Measurements from ENCODE around the gene SLU7.

The SLU7 gene

DNA sequence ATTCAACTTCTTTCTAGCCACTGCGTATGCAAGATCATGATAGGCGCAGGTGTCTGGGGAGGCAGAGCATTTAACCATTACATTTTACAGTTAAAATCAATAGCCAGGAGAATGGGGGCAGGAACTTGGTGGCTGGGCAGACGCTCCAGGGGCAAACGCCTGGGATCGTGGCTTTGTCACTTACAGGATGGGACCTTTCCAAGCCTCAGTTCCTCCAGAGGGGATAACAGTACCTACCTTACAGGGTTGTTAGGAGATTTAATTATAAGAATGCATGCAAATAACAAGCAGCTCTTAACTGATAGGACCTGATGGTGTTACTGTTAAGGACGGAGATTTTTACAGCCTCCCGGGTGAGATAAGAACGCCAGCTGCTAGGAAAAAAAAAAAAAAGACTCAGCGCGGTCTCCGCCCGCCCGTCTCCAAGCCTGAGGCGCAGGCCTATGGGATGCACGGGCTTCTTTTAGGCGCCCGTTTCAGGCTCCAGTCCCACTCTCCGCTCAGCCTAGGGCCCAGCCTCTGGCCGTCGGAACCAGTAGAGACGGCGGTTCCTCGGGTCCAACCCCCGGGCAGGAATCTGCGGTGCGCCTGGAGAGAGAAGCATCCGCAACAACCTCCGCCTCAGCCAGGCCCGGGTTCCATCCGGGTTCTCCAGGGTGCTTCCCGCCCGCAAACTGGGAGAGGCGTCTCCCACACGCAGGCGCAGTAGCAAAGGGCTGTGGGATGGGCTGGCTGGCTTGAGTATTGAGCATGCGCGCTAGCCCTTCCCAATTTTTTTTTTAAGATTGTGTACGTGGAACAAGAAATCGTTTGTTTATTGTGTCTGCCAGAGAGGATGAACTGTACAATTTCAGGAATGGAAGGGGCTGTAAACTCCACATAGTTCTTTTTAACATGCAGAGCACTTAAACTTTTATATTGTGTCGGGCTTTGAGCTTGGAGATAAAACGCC is 19.2 kb downstream of the SLU7 start, which contains the start of gene FAM200C:
Gene FAM200C, minus strand, starts transcription at position 653 of the 952 bp plus-strand sequence. CDS start 4,564 bp downstream, outside the sequence.
- DNase-seq = peak; percentile 90

DNA sequence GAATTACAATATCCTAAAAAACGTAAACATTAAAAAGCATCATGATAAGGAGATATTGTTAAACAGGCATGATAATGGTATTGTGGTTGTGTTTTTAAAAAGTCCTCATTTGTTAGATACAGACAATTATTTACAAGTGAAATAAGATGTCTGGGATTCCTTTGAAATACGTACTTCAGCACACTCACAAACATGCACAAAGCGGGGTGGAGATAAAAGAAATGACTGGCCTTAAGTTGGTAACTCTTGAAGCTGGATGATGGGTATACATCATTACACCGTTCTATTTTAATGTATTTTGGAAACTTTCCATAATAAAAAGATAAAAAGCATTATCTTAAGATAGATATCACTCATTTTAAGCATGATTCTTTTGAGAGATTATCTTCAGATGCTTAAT is 20.1 kb downstream of the SLU7 start:
- no peak for DNase-seq

DNA sequence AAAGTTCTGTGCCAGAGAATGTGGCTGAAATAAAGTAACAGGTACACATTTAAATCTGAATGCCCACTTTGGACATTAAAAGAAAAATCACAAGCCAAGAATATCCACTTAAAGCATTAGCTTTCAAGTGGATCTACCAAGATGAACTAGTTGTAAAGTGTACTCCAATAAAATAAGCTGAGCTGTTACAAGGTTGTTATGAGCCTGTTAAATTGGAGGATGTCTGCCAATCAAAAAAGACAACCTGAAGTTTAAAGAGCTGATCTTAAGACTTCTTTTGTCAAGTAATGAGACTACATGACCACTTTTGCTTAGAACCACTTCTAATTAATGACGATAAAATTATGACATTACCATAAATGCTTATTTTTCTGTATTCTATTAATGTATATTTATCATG is 21.4 kb downstream of the SLU7 start:
- no peak for DNase-seq

DNA sequence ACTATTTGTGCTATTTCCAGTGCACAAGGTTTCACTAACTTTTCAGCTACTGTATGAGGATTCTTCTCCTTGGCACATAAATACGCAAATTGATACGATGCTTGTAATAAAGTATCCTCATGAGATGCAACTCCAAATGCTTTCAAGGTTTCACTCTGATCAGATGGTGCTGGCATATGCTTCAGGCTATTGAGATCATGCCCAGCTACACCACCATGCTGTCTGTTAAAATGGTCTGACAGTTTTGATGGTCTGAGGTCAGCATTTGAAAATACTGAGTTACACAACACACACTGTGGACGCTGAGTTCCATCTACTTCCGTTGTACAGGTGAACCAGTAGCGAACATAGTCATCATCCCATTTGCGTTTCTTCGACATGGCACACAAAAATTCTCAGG is 23.8 kb downstream of the SLU7 start:
- no peak for DNase-seq

DNA sequence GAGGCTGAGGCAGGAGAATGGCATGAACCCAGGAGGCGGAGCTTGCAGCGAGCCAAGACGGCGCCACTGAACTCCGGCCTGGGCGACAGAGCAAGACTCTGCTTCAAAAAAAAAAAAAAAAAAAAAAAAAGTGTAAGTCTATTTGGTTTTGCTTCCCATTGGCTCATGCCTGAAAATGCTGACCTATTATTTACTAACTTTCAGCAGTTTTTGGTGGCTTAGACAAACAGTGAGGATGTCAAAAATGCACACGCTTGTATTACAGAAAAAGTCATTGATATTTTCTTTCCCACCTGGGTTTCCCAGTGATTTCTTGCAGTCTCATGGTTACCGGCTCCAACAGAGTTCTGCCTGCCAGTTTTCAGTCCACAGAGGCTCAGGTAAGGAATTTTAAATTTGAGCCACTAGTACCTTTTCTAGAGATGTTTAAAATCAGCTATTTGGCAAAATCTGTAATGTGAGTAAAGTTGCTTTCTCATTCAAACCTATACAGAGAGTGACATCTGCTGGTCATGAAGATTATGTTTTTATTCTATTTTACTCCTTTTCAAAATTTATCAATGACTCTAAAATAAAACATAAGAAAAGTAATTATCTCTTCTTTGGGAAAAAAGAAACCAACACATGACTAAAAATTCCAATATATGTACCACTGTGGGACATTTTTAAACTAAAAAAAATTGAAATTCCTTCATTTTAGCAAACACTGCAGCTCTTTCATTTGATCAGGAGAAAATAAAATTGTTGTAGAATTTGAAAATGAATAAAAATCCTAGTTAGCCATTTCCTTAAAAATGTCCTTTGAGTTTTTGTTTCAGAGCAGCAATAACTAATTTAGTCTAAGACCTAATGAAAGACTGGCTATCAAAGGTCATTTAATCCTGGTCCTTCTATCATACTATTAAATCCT is 27.8 kb downstream of the SLU7 start:
- DNase-seq = peak; percentile 13

DNA sequence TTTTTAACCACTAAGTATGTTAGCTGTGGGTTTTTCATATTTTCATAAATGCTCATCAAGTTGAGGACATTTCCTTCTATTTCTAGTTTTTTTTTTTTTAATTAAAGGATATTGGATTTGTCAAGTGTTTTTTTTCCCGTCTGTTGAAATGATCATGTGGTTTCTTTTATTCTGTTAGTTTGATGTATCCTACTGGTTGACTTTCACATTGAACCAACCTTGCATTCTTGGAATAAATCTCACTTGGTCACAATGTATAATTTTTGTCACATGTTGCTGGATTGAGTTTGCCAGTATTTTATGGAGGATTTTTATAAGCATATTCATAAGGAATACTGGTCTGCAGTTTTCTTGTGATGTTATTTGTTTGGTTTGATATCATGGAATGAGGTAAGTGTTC is 31.4 kb downstream of the SLU7 start:
- no peak for DNase-seq

DNA sequence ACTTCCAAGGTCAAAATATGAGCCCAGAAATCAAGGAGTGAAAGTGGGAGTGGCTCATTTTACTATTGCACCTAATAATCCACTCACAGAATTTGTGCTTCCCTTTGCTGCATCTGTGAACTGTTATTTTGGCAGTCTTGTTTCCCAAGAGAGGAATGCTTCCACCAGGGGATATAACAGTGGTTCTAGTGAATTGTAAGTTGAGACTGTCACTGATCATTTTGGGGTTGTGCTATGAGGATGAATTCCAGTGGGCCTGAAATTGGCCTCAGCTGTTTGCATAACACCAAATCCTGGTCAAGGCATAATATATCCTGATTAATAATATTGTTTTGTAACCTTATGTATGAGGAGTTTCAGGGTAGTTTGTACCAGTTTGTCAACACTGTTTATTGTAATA is 33.4 kb downstream of the SLU7 start:
- no peak for DNase-seq

DNA sequence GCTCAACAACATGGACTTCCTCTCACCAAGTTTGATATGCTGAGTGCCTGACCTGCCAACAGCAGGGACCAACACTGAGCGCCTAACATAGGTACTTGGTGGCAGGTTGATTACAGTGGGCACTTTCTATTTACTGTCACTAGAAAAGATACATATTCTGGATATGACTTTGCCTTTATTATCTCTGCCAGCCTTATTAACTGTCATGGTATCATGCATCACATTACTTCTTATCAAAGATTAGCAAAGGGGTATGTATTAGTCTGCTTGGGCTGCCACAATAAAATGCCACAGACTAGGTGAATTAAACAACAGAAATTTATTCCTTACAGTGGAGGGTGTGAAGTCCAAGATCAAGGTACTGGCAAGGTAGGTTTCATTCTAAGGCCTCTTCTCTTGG is 34.2 kb downstream of the SLU7 start:
- no peak for DNase-seq

DNA sequence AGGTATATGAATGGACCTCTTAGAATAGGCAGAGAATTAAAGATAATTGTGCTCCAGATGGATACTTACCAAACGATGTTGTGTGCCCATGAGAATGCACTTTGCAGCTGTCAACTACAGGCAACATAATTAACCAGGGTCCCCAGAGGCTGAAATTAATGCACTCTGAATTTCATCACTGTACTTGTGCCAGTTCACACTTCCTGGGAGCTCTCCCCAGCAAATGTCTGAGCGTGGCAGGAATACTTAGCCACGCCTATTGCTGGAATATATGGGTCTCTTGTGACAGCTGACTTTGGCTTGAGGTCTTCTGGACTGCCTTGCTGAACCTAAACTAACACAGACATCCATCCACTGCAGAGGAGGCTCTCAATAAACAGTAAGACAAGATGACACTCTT is 36.5 kb downstream of the SLU7 start:
- no peak for DNase-seq

DNA sequence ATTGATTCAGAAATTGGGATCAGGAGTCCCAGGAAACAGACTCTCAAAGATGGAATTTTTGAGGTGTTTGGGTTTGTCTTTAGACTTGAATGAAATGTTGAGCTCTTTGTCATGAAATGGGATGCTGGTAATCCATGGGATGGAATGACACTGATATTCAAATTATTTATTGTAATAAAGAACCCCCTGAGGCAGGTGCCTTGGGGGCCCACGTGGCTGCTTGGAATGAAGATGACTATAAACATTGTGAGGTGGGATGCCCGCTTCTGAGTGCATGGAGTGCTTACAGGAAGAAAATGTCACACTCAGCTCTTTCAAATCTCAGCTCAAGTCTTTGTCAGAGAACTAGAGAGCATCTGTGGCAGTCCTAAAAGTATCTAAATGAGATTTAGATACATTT is 38.8 kb downstream of the SLU7 start:
- no peak for DNase-seq

DNA sequence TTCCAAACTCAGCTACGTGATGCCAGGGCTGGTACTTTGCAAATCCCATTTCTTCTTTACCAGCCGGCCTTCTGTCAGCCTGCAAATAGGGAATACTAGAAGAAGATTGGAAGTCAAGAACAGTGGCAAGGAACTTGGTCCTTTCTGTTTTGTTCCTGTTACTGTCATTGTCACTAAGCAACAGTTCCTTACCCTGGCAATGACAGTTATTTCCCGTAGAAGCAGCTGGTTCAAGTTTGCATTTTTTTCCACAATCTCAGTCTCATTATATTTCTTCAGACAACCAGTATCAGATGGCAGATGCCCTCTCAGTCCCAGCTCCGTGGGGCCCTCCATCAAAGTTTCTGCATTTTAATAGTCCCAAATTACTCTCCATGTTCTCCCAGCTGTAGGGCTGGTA is 39.4 kb downstream of the SLU7 start:
- no peak for DNase-seq

DNA sequence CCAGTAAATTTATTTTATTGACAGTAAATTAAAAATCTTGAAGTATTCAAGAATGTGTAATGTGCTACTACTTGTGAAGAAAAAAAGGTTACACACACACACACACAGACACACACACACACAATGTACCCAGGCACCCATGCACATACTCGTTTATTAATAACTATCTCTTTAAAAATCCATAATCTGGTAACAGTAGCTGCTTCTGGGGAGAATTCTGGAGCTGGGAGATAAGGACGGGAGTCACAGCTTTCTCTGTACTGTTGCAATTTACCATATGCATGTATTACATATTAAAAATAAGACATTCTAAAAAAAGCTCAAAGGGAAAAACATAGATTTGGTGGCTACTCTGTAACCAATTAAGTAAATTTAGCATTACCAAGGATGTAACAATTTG is 40.6 kb downstream of the SLU7 start:
- no peak for DNase-seq

DNA sequence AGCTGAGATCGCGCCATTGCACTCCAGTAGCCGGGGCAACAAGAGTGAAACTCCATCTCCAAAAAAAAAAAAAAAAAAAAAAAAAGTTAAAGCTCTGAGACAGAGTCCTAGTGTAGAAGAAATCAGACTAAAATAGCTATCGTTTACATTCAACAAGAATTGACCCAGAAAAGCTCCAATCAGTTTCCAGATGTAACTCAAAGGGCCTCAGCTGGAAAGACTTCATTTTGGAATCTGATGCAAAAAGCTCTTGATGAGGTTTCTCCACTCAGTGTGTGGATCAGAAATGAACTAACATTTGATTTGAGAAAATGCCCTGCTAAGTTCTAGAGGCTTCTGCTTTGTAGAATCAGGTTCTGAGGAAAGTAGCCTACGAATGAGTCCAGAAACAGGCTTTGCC is 41.2 kb downstream of the SLU7 start:
- DNase-seq = no peak

DNA sequence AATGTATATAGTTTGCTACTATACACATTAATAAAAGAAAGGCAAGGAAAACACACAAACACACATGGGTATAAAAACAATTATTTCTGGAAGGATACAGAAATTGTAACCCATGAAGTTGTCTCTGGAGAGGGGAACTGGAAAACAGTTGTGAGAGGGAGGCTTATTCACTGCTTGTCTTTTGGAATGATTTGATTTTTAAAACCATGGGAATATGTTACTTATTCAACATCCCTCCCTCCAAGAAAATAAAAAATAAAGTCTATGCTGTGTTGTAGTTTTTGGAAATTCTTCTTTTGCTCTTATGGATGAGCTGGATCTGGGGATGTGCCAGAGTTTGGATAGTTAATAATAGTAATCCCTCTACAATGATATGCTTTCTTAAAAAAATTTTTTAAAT is 42.5 kb downstream of the SLU7 start:
- DNase-seq = no peak

DNA sequence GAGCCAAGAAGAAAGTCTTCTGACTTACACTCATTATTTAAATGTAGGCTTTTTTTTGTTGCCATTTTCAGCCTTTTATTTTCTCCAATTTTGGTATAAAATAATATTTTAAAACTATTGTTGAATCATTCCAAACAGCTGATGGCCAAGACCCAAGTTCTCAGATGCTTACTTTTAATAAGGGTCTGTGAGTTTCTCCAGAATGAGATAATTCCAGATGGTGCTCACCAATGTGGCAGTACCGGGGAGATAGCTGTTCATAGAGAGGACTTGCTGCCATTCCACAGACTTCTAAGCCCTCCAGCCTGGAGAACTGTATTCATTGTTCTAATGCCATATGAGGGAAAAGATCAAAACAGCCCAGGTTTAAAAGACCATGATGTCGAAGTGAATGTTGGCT is 43.2 kb downstream of the SLU7 start:
- DNase-seq = no peak

DNA sequence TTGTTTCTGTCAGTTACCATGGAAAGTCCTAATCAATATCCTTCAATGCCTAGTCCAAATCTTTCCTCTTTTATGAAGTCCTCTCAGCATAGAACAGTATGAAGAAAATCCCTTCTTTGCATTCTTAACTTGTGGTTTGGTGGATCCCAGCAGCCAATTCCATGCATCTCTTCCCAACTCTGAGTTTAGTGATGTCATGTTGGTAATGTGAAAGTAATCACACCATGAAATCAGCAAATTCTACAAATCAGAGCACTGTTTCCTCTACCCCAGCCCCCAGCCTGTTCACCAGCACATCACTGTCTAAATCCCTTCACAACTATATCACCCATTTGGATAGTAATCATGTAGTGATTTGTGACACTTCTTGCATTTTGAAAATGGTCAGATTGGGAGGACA is 43.7 kb downstream of the SLU7 start:
- no peak for DNase-seq

DNA sequence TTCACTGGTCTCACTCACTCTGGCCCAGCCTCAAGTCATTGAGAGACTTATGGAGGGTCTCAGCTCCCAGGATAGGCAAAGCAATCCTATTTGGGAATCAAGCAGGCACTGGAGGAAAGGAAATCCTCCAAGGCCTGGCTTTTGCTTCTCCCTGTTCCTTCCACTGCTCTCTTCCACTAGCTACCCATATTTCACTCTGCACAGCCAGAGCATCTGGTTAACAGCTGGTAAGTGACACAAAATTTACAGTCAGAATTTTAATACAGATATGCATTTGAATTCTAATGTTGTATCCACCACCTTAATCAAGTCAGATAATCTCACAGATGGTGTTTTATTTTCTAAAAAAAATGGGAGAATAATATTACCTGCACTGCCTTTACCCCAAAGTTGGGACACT is 47.6 kb downstream of the SLU7 start:
- DNase-seq = no peak

DNA sequence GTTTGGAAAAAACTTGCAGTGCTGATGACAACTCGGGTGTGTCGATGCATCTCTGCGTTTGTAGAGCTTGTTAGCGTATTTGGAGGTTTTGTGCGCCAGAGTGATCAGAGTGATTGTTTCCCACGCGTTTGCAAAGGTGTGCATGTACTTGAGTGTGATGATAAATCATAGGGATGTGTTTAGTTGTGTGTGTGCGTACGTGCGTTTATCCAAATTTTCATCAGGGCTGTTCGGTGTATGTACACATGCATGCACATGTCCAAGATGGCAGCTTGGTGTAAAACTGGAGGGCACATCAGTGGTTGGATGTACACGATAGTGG is 48.2 kb downstream of the SLU7 start:
- no peak for DNase-seq

DNA sequence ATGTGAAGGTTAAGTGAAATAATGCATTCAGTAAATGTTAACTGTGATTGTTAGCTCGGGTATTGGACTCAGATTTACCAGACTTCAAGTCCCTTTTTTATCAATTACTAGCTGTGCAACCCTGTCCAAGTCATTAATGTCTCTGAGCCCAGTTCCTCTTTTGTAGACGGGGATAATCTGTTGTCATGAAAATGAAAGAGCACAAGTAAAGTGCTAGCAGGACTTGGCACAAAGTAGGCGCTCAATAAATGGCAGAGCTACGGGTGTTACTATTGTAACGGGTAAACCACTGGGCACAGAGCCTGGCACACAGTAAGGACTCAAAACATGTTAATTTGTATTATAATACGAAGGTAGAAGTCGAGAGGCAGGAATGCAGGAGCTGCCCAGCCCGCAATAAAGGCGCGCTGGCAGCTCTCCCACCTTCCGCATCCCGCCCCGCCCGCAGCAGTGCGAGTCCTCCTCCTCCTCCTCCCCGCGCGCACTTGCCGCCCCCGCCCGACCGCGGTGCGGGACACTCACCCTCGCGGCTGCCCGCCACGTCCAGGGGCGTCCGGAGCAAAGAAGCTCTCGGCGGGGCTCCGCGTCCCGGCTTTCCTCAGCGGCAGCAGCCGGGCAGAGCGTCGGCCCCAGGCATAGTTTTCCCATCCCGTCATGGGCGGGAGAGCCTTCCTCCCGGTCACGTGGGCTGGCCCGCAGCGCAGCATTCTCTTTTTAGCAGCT is 48.7 kb downstream of the SLU7 start, which contains the start of gene C1QTNF2:
Gene C1QTNF2, minus strand, starts transcription at position 637 of the 723 bp plus-strand sequence. CDS start 15,615 bp downstream, outside the sequence.
- DNase-seq = peak; percentile 9

DNA sequence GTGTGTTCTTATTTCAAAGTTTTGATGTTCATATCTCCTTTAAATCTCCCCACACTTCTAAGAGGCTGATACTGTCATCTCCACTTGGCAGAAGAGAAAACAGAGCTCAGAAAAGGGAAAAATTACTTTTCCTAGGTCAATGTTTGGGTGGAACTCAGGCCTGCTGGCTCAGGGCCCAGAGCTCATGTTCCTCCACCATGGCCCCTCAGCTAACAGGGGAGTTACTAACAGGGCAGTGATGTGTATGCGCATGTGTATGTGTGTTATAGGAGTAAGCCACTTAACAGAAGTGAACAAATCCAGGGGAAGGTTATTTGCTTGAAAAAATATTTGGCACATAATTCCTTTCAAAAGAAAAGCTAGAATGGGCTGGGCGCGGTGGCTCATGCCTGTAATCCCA is 51.0 kb downstream of the SLU7 start:
- no peak for DNase-seq

DNA sequence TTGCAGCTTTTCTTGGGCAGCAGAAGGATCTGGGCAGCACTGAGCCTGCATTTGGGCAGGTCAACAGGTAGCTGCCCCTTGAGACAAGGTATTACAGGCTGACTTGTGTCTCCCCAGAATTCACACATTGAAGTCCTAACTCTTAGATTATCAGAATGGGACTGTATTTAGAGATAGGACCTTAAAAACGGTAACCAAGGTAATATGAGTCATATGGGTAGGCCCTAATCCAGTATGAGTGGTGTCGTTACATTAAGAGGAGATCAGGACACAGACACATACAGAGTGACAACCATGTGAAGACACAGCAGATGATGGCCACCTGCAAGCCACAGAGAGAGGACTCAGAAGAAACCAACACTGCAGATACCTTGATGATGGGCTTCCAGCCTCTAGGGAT is 51.6 kb downstream of the SLU7 start:
- no peak for DNase-seq

DNA sequence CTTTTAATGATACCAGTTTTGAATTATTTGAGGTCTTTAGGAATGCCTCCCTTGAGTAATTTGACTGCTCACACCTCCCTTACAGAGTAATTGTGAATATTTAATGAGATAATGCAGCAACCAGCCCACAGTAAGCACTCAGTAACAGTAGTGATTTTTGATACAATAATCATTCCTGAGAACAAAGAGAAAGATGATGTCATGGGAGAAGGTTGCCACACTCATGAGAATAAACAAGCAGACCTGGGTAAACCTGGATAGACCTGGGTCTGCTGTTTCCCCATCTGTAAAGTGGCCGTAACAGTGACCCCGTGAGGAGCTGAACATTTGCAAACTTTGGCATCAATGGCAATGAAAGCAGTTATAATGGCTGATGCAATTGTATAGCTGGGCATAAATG is 52.7 kb downstream of the SLU7 start:
- no peak for DNase-seq

All from activated CD4-positive, alpha-beta T cell treated with anti-CD3 and anti-CD28 coated beads, Interleukin-10, Interleukin-2, amounts not matched to agents 100 ng/mL and 50 ng/mL, durations not matched to agents 16 hours and 8 hours (primary cell).